Esophagus (tissue), 2 donors: Measurements from ENCODE around the gene DMD. TPM values are rescaled to one million over a fixed set of nuclear protein-coding genes. Genes with fewer than 3 reads are reported as not detected.

ENCODE experiments used
- H3K27ac ChIP-seq, 2 donors: one replicate each; pipeline ENCODE4 v1.5.1; 2013; ENCODE audit warnings: low read depth in 2 of 2, mild to moderate bottlenecking in 2 of 2, inconsistent platforms in 1 of 2, low read length in 1 of 2, moderate library complexity in 1 of 2
- H3K27me3 ChIP-seq, 2 donors: one replicate each; pipeline ENCODE4 v1.6.1; 2013; ENCODE audit warnings: low read length in 2 of 2, control low read depth in 1 of 2, mild to moderate bottlenecking in 1 of 2; ENCODE audit not compliant: insufficient read depth in 2 of 2, control insufficient read depth in 1 of 2
- H3K36me3 ChIP-seq, 2 donors: one replicate each; pipeline ENCODE4 v1.6.1; 2013; ENCODE audit warnings: low read length in 1 of 2; ENCODE audit not compliant: control insufficient read depth in 2 of 2, insufficient read depth in 2 of 2
- H3K4me1 ChIP-seq, 2 donors: one replicate each; pipeline ENCODE4 v1.6.1; 2013; ENCODE audit warnings: low read length in 1 of 2; ENCODE audit not compliant: control insufficient read depth in 2 of 2, insufficient read depth in 2 of 2
- H3K4me3 ChIP-seq, 2 donors: one replicate each; pipeline ENCODE4 v1.5.1; 2013; ENCODE audit warnings: low read length in 2 of 2, mild to moderate bottlenecking in 2 of 2, low read depth in 1 of 2, moderate library complexity in 1 of 2
- H3K9me3 ChIP-seq, 2 donors: one replicate each; pipeline ENCODE4 v1.6.1; 2013; ENCODE audit warnings: mild to moderate bottlenecking in 2 of 2, low read depth in 1 of 2, low read length in 1 of 2, moderate library complexity in 1 of 2; ENCODE audit not compliant: control insufficient read depth in 2 of 2, insufficient read depth in 1 of 2
- WGBS, 2 donors: extraction: QIAGEN DNeasy Blood & Tissue Kit; methylation state at CpG; one replicate each; pipeline ENCODE4 v1.1.7; 2013; 5-methylcytosine and 5-hydroxymethylcytosine counted together
- polyA plus RNA-seq, 2 donors: library from polyadenylated mRNA; stranded (reverse); fragments of 200-250 nt; gene quantifications; one replicate each; pipeline ENCODE4 v1.2.3, GENCODE V29; 2013
- donor health status: healthy with polysubstance abuse.
- donor health status: Bipolar disorder and iron deficiency.

The DMD gene
- polyA plus RNA-seq, 2 donors, result 2.4 to 3.6 TPM

DNA sequence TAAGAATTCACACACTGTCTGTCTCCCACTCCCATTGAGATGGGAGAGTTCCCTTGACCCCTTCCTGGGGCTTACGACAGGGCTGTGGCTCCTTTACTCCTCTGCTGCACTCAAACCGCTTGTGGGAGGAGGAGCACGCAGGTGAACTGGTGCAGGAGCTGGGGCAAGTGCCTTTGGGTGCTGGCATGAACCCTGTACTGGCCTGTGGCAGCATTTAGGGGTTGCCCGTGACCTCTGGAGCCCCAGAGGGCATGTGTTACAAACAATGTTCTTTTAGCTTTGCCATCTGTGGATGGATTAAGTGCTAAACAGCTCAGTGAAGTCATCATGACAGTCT lies 2117.7 kb downstream of the DMD start:
- Histone ChIP-seq H3K4me1 (no peaks in the 10 kb centered on the region), H3K4me3 (no peak overlapping the region), H3K9me3 (peaks cover 0 to 3% of the 10 kb centered on the region in 2 donors), H3K36me3 (no peaks in the 10 kb centered on the region), H3K27me3 (no peaks in the 10 kb centered on the region), H3K27ac (no peak overlapping the region)
- WGBS, 2 donors, result 71 to 89% methylated on average over 4 of the region's 4 CpGs

GRCh38 chrX:31092970-31093638 lies 2118.2 kb downstream of the DMD start:
- WGBS, 2 donors, result 43 to 51% methylated on average over 3 of the region's 3 CpGs
- H3K9me3 ChIP-seq, result peaks cover 0 to 3% of the 10 kb centered on the region in 2 donors
- no peaks in the 10 kb centered on the region for H3K36me3 ChIP-seq
- no peaks in the 10 kb centered on the region for H3K4me1 ChIP-seq
- no peaks in the 10 kb centered on the region for H3K27me3 ChIP-seq
- no peak overlapping the region for H3K4me3 ChIP-seq
- no peak overlapping the region for H3K27ac ChIP-seq

DNA sequence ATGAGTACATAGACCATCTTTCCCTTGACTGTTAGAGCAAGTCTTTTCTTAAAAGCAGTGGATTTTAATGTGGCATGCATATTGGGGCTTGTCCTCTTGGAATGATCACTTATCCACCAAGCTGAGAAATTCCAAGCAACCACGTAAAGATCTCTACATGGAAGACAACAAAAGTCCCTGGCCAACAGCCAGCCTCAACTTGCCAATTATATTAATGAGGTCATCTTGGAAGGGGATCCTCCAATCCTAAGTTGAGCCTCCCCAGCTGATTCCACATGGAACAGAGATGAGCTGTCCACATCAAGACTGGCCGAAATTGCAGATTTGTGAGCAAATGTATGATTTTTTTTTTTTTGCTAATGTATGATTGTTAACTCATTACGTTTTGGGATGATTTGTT lies 2118.9 kb downstream of the DMD start:
- Histone ChIP-seq H3K4me3 (no peak overlapping the region), H3K36me3 (no peaks in the 10 kb centered on the region), H3K27me3 (no peaks in the 10 kb centered on the region), H3K27ac (no peak overlapping the region), H3K4me1 (no peaks in the 10 kb centered on the region), H3K9me3 (peaks cover 0 to 3% of the 10 kb centered on the region in 2 donors)
- 28 to 39% methylated on average over 3 of the region's 3 CpGs for WGBS, 2 donors

GRCh38 chrX:31091819-31092218 lies 2119.5 kb downstream of the DMD start:
- Histone ChIP-seq H3K36me3 (no peaks in the 10 kb centered on the region), H3K27ac (no peak overlapping the region), H3K27me3 (no peaks in the 10 kb centered on the region), H3K9me3 (peaks cover 0 to 3% of the 10 kb centered on the region in 2 donors), H3K4me3 (no peak overlapping the region), H3K4me1 (no peaks in the 10 kb centered on the region)
- 59% methylated on average over 1 of the region's 1 CpG for WGBS, 2 donors

- Histone ChIP-seq H3K27me3 (no peaks in the 10 kb centered on the region), H3K4me3 (no peak overlapping the region), H3K36me3 (no peaks in the 10 kb centered on the region), H3K4me1 (no peaks in the 10 kb centered on the region), H3K9me3 (peaks cover 0 to 4% of the 10 kb centered on the region in 2 donors), H3K27ac (no peak overlapping the region)
- 78 to 96% methylated on average over 2 of the region's 2 CpGs for WGBS, 2 donors
These were observed 2136.8 kb downstream of the DMD start for GRCh38 chrX:31074522-31074921.

- H3K9me3 ChIP-seq, result peaks cover 0 to 4% of the 10 kb centered on the region in 2 donors
- no peak within 1 kb of the TSS for H3K4me3 ChIP-seq
- H3K27ac ChIP-seq, result no peak within 1 kb of the TSS
- WGBS, 2 donors, result 92 to 98% methylated on average over 33 of the region's 33 CpGs
- no peaks in the 10 kb centered on the region for H3K4me1 ChIP-seq
- no peaks in the 10 kb centered on the region for H3K27me3 ChIP-seq
- no peaks in the 10 kb centered on the region for H3K36me3 ChIP-seq
These were observed 2139.6 kb downstream of the DMD start, which contains the start of gene FTHL17 for GRCh38 chrX:31071725-31072124. Gene FTHL17, minus strand, starts transcription at chrX:31072041. Its CDS starts 88 bp downstream, at chrX:31071953.

GRCh38 chrX:31071262-31071661 lies 2140.1 kb downstream of the DMD start:
- no peaks in the 10 kb centered on the region for H3K36me3 ChIP-seq
- no peak overlapping the region for H3K4me3 ChIP-seq
- 76 to 77% methylated on average over 18 of the region's 18 CpGs for WGBS, 2 donors
- H3K27ac ChIP-seq, result no peak overlapping the region
- H3K27me3 ChIP-seq, result no peaks in the 10 kb centered on the region
- no peaks in the 10 kb centered on the region for H3K4me1 ChIP-seq
- peaks cover 0 to 4% of the 10 kb centered on the region in 2 donors for H3K9me3 ChIP-seq

- Histone ChIP-seq H3K9me3 (peaks cover 0 to 4% of the 10 kb centered on the region in 2 donors), H3K36me3 (no peaks in the 10 kb centered on the region), H3K4me1 (no peaks in the 10 kb centered on the region), H3K27me3 (no peaks in the 10 kb centered on the region), H3K4me3 (no peak overlapping the region), H3K27ac (no peak overlapping the region)
These were observed 2141.3 kb downstream of the DMD start for GRCh38 chrX:31070057-31070468.
